Hematopoietic multipotent progenitor cell (in vitro differentiated cells): ENCODE measurements around the gene ANGPTL2. TPM values are rescaled to one million over a fixed set of nuclear protein-coding genes. Genes with fewer than 3 reads are reported as not detected.

ENCODE experiments used
- DNase-seq, 3 donors: peaks; one replicate each; pipeline ENCODE4 v3.0.0-alpha.2; 2011 to 2015; ENCODE audit warnings: low read depth in 2 of 3, low spot score in 2 of 3
- total RNA-seq: library from RNA; depleted of rRNA; stranded (reverse); fragments of >200 nt; gene quantifications from one replicate; pipeline ENCODE4 v1.2.3, GENCODE V29; 2012

Gene ANGPTL2
- total RNA-seq, 1 donor, result under 0.01 TPM

GRCh38 chr9:127099664-127100063, 22.8 kb downstream of the ANGPTL2 start:
- no peak for DNase-seq

- DNase-seq, result no peak
Observed at GRCh38 chr9:127098916-127099553, 23.4 kb downstream of the ANGPTL2 start.

GRCh38 chr9:127097683-127098082, 24.8 kb downstream of the ANGPTL2 start:
- DNase-seq, result no peak

- DNase-seq, result no peak
Observed at GRCh38 chr9:127096208-127096607, 26.2 kb downstream of the ANGPTL2 start.

GRCh38 chr9:127095411-127095810, 27.0 kb downstream of the ANGPTL2 start:
- no peak for DNase-seq

GRCh38 chr9:127093319-127094020, 29.0 kb downstream of the ANGPTL2 start:
- DNase-seq, result no peak

GRCh38 chr9:127092041-127092608, 30.3 kb downstream of the ANGPTL2 start:
- no peak for DNase-seq

- DNase-seq, result no peak
Observed at GRCh38 chr9:127091526-127091925, 30.9 kb downstream of the ANGPTL2 start.

- no peak for DNase-seq
Observed at GRCh38 chr9:127090341-127090985, 32.0 kb downstream of the ANGPTL2 start.

- DNase-seq, result no peak
Observed at GRCh38 chr9:127089631-127090081, 32.8 kb downstream of the ANGPTL2 start.

GRCh38 chr9:127088724-127089615, 33.5 kb downstream of the ANGPTL2 start:
- DNase-seq, result no peak

GRCh38 chr9:127087836-127088235, 34.6 kb downstream of the ANGPTL2 start:
- no peak for DNase-seq

GRCh38 chr9:127087411-127087810, 35.0 kb downstream of the ANGPTL2 start:
- DNase-seq, result no peak

GRCh38 chr9:127086771-127087170, 35.7 kb downstream of the ANGPTL2 start:
- no peak for DNase-seq

- no peak for DNase-seq
Observed at GRCh38 chr9:127085186-127085585, 37.2 kb downstream of the ANGPTL2 start.

- no peak for DNase-seq
Observed at GRCh38 chr9:127084076-127085039, 38.1 kb downstream of the ANGPTL2 start.

GRCh38 chr9:127083138-127083980, 39.1 kb downstream of the ANGPTL2 start:
- DNase-seq, result no peak
